Mesenchymal stem cell (in vitro differentiated cells and primary cell): ENCODE results near the gene TIAM2.
A peak's percentile ranks its signal among the peaks of the same experiment; 100 is the strongest.

Experiments used
- DNase-seq: peaks from one replicate; pipeline ENCODE4 v3.0.0-alpha.2; 2013
- H2AFZ ChIP-seq: one replicate; pipeline ENCODE4 v1.6.1; 2013; ENCODE audit warnings: low read depth, mild to moderate bottlenecking, control low read depth, inconsistent platforms, low read length, moderate library complexity
- H2AK5ac ChIP-seq: 2 replicates; pipeline ENCODE4 v1.6.1; 2013; ENCODE audit warnings: low read length, moderate library complexity, mild to moderate bottlenecking, inconsistent platforms; ENCODE audit not compliant: severe bottlenecking
- H2BK120ac ChIP-seq: one replicate; pipeline ENCODE4 v1.6.1; 2013; ENCODE audit warnings: low read depth, mild to moderate bottlenecking, inconsistent platforms, low read length, moderate library complexity
- H2BK12ac ChIP-seq, 2 experiments: one replicate each; pipeline ENCODE4 v1.6.1; 2013; ENCODE audit warnings: inconsistent platforms in 2 of 2, low read length in 2 of 2, mild to moderate bottlenecking in 2 of 2, moderate library complexity in 2 of 2, control low read depth in 1 of 2
- H2BK15ac ChIP-seq: one replicate; pipeline ENCODE4 v1.6.1; 2013; ENCODE audit warnings: mild to moderate bottlenecking, low read depth, inconsistent platforms; ENCODE audit not compliant: poor library complexity, severe bottlenecking
- H2BK5ac ChIP-seq: 2 replicates; pipeline ENCODE4 v1.6.1; 2013; ENCODE audit warnings: low read depth, mild to moderate bottlenecking, low read length, control low read depth, inconsistent platforms; ENCODE audit not compliant: poor library complexity, severe bottlenecking
- H3K14ac ChIP-seq, 2 experiments: one replicate each; pipeline ENCODE4 v1.6.1; 2013; ENCODE audit warnings: inconsistent platforms in 2 of 2, low read length in 2 of 2, control low read depth in 1 of 2, mild to moderate bottlenecking in 1 of 2, moderate library complexity in 1 of 2
- H3K18ac ChIP-seq, 2 experiments: one replicate each; pipeline ENCODE4 v1.6.1; 2013; ENCODE audit warnings: inconsistent platforms in 2 of 2, low read length in 2 of 2, control low read depth in 1 of 2, low read depth in 1 of 2, mild to moderate bottlenecking in 1 of 2
- H3K23ac ChIP-seq, 2 experiments: one replicate each; pipeline ENCODE4 v1.6.1; 2013; ENCODE audit warnings: inconsistent platforms in 2 of 2, low read length in 2 of 2, mild to moderate bottlenecking in 2 of 2, moderate library complexity in 2 of 2, control low read depth in 1 of 2
- H3K27ac ChIP-seq: 2 replicates; pipeline ENCODE4 v1.5.1; 2013; ENCODE audit warnings: mild to moderate bottlenecking, moderate library complexity, low read length, control low read depth, inconsistent platforms; ENCODE audit not compliant: poor library complexity, severe bottlenecking
- H3K27me3 ChIP-seq, 2 experiments: 2 replicates each; pipeline versions ENCODE4 v1.6.1 to v1.7.0; 2013; ENCODE audit warnings: low read length in 2 of 2, mild to moderate bottlenecking in 2 of 2, moderate library complexity in 2 of 2, control low read depth in 1 of 2, inconsistent platforms in 1 of 2; ENCODE audit not compliant: control insufficient read depth in 1 of 2, insufficient read depth in 1 of 2
- H3K36me3 ChIP-seq, 2 experiments: 2 replicates each; pipeline versions ENCODE4 v1.6.1 to v1.7.0; 2013; ENCODE audit warnings: low read length in 2 of 2, control low read depth in 1 of 2, inconsistent platforms in 1 of 2, low read depth in 1 of 2, mild to moderate bottlenecking in 1 of 2; ENCODE audit not compliant: insufficient read depth in 2 of 2, control insufficient read depth in 1 of 2
- H3K4ac ChIP-seq, 2 experiments: one replicate each; pipeline ENCODE4 v1.6.1; 2013; ENCODE audit warnings: inconsistent platforms in 2 of 2, low read length in 2 of 2, mild to moderate bottlenecking in 2 of 2, moderate library complexity in 2 of 2, control low read depth in 1 of 2, low read depth in 1 of 2
- H3K4me1 ChIP-seq: 2 replicates; pipeline ENCODE4 v1.6.1; 2013; ENCODE audit warnings: low read depth, low read length, control low read depth; ENCODE audit not compliant: control insufficient read depth, insufficient read depth
- H3K4me2 ChIP-seq: 2 replicates; pipeline ENCODE4 v1.6.1; 2013; ENCODE audit warnings: low read length, mild to moderate bottlenecking, inconsistent platforms; ENCODE audit not compliant: poor library complexity, severe bottlenecking
- H3K4me3 ChIP-seq, 2 experiments: 2 replicates each; pipeline versions ENCODE4 v1.5.1 to v1.7.0; 2013; ENCODE audit warnings: low read length in 2 of 2, mild to moderate bottlenecking in 2 of 2, control low read depth in 1 of 2, low read depth in 1 of 2; ENCODE audit not compliant: insufficient read depth in 1 of 2
- H3K79me1 ChIP-seq: replicated peaks from 2 replicates; pipeline ENCODE4 v1.6.1; 2013; ENCODE audit warnings: mild to moderate bottlenecking, control low read depth, low read length, inconsistent platforms; ENCODE audit not compliant: poor library complexity, severe bottlenecking
- H3K9ac ChIP-seq: 2 replicates; pipeline ENCODE4 v1.7.0; 2013; ENCODE audit warnings: mild to moderate bottlenecking, low read length, moderate library complexity
- H3K9me3 ChIP-seq: 2 replicates; pipeline ENCODE4 v1.7.0; 2013; ENCODE audit warnings: mild to moderate bottlenecking, low read length; ENCODE audit not compliant: control insufficient read depth
- H4K8ac ChIP-seq: one replicate; pipeline ENCODE4 v1.6.1; 2013; ENCODE audit warnings: inconsistent platforms, mild to moderate bottlenecking, low read length, moderate library complexity
- H4K91ac ChIP-seq: one replicate; pipeline ENCODE4 v1.6.1; 2013; ENCODE audit warnings: mild to moderate bottlenecking, low read length, inconsistent platforms
- WGBS: methylation state at CpG from one replicate; pipeline ENCODE4 v1.1.7; 2013; ENCODE audit warnings: mixed read lengths; 5-methylcytosine and 5-hydroxymethylcytosine counted together

TIAM2 gene

GRCh38 chr6:155274106-155274505 is 279.0 kb downstream of the TIAM2 start:
- Histone ChIP-seq H2BK12ac (peak overlapping the region in 1 of 2 experiments; percentile 41), H3K27me3 (no peaks in the 10 kb centered on the region), H3K9ac (peak overlapping the region; percentile 63), H2AFZ (no peak overlapping the region), H3K4me3 (no peak overlapping the region), H2BK5ac (no peak overlapping the region), H2BK15ac (no peak overlapping the region), H3K14ac (no peak overlapping the region), H4K8ac (no peak overlapping the region), H4K91ac (no peak overlapping the region), H3K4me2 (no peak overlapping the region), H3K27ac (peak overlapping the region; percentile 21), H2BK120ac (no peak overlapping the region), H3K79me1 (peaks cover 14% of the 10 kb centered on the region), H3K9me3 (no peaks in the 10 kb centered on the region), H2AK5ac (no peak overlapping the region), H3K18ac (no peak overlapping the region), H3K36me3 (peaks cover 3% of the 10 kb centered on the region in 2 experiments), H3K4me1 (no peaks in the 10 kb centered on the region), H3K4ac (peak overlapping the region in 1 of 2 experiments; percentile 22), H3K23ac (no peak overlapping the region)
- WGBS, result no CpG with 5 or more reads among the region's 2 CpGs
- DNase-seq, result no peak

GRCh38 chr6:155274533-155274932 is 279.4 kb downstream of the TIAM2 start:
- H2BK5ac ChIP-seq, result no peak overlapping the region
- no peak overlapping the region for H3K23ac ChIP-seq
- no CpG with 5 or more reads among the region's 1 CpG for WGBS
- H2BK15ac ChIP-seq, result no peak overlapping the region
- H2BK120ac ChIP-seq, result peak overlapping the region; percentile 64
- no peaks in the 10 kb centered on the region for H3K9me3 ChIP-seq
- peak overlapping the region in 1 of 2 experiments; percentile 19 for H3K18ac ChIP-seq
- no peak overlapping the region for H3K14ac ChIP-seq
- H3K4me3 ChIP-seq, result no peak overlapping the region
- H4K8ac ChIP-seq, result no peak overlapping the region
- no peak overlapping the region for H2BK12ac ChIP-seq
- H3K79me1 ChIP-seq, result peaks cover 14% of the 10 kb centered on the region
- H3K36me3 ChIP-seq, result peaks cover 3 to 7% of the 10 kb centered on the region in 2 experiments
- no peak overlapping the region for H2AK5ac ChIP-seq
- H4K91ac ChIP-seq, result no peak overlapping the region
- no peak overlapping the region for H3K4me2 ChIP-seq
- no peak overlapping the region for H3K4ac ChIP-seq
- no peaks in the 10 kb centered on the region for H3K27me3 ChIP-seq
- peak; percentile 48 for DNase-seq
- H2AFZ ChIP-seq, result no peak overlapping the region
- peak overlapping the region; percentile 63 for H3K9ac ChIP-seq
- H3K27ac ChIP-seq, result no peak overlapping the region
- no peaks in the 10 kb centered on the region for H3K4me1 ChIP-seq

GRCh38 chr6:155275808-155276480 is 280.8 kb downstream of the TIAM2 start:
- Histone ChIP-seq H3K9me3 (no peaks in the 10 kb centered on the region), H3K4ac (peak overlapping the region; percentile 78 to 95), H2BK15ac (peak overlapping the region; percentile 60)

GRCh38 chr6:155276638-155277037 is 281.5 kb downstream of the TIAM2 start:
- no peak overlapping the region for H3K18ac ChIP-seq
- H3K79me1 ChIP-seq, result peaks cover 11% of the 10 kb centered on the region
- H3K4me3 ChIP-seq, result no peak overlapping the region
- H4K91ac ChIP-seq, result no peak overlapping the region
- no peak overlapping the region for H4K8ac ChIP-seq
- H2BK5ac ChIP-seq, result no peak overlapping the region
- H2AFZ ChIP-seq, result no peak overlapping the region
- no peak overlapping the region for H2AK5ac ChIP-seq
- DNase-seq, result no peak
- H3K27me3 ChIP-seq, result no peaks in the 10 kb centered on the region
- H3K14ac ChIP-seq, result no peak overlapping the region
- no peaks in the 10 kb centered on the region for H3K4me1 ChIP-seq
- H3K4me2 ChIP-seq, result no peak overlapping the region
- H3K36me3 ChIP-seq, result peaks cover 6 to 13% of the 10 kb centered on the region in 2 experiments
- no peak overlapping the region for H3K27ac ChIP-seq
- H3K23ac ChIP-seq, result no peak overlapping the region
- no peak overlapping the region for H2BK15ac ChIP-seq
- no peaks in the 10 kb centered on the region for H3K9me3 ChIP-seq
- no peak overlapping the region for H2BK12ac ChIP-seq
- no peak overlapping the region for H2BK120ac ChIP-seq
- H3K9ac ChIP-seq, result no peak overlapping the region
- H3K4ac ChIP-seq, result no peak overlapping the region

More at GRCh38 chr6:155275808-155276480, 280.8 kb downstream of the TIAM2 start:
- peaks cover 10% of the 10 kb centered on the region for H3K79me1 ChIP-seq
- no peaks in the 10 kb centered on the region for H3K4me1 ChIP-seq
- no peak overlapping the region for H3K27ac ChIP-seq
- H3K14ac ChIP-seq, result peak overlapping the region in 1 of 2 experiments; percentile 14
- peak overlapping the region; percentile 87 for H4K8ac ChIP-seq
- H2AFZ ChIP-seq, result no peak overlapping the region
- H2BK120ac ChIP-seq, result peak overlapping the region; percentile 76
- peaks cover 6 to 13% of the 10 kb centered on the region in 2 experiments for H3K36me3 ChIP-seq
- H3K4me2 ChIP-seq, result no peak overlapping the region
- H3K23ac ChIP-seq, result no peak overlapping the region
- H3K4me3 ChIP-seq, result no peak overlapping the region
- H2AK5ac ChIP-seq, result no peak overlapping the region
- DNase-seq, result peak; percentile 29
- peak overlapping the region; percentile 87 to 88 for H3K18ac ChIP-seq
- H2BK12ac ChIP-seq, result peak overlapping the region; percentile 96 to 99
- no peaks in the 10 kb centered on the region for H3K27me3 ChIP-seq
- no peak overlapping the region for H3K9ac ChIP-seq
- WGBS, result 68% methylated on average over 8 of the region's 10 CpGs
- H4K91ac ChIP-seq, result peak overlapping the region; percentile 94
- H2BK5ac ChIP-seq, result no peak overlapping the region
